Measurements from ENCODE around the gene PCBP3. TPM values are rescaled to one million over a fixed set of nuclear protein-coding genes. Genes with fewer than 3 reads are reported as not detected.

PCBP3 gene
- total RNA-seq, 1 donor from 2014 or later, result 3.8 TPM

DNA sequence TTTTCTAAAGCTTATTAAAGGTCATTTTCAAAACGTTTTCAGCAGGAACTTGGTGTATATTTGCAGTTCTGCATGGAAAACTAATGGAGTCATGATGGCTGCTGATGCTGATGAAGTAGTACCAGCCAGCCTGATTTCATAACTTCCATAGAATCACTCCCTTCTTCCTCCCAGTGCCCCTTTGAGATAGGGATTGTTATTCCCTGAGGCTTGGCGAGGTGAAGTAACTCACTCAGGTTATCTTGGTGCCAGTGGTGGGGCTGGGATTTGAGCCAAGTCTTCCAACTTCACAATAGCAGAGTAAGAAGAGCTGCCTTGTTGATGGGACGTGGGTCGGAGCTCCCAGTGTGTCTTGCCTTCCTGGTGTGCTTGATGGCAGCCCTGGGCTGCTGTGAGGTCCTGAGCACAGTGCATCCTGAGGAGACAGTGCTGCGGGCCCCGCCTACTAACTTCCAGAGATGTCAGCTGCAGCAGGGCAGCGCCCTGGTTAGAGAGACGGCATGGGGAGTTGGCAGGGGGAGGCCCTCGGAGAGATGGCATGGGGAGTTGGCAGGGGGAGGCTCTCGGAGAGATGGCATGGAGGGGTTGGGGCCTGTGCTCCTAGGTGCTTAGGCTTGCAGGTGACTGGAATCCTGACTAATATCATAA lies 92.6 kb downstream of the PCBP3 start:
- Histone ChIP-seq H3K4me1 (no peaks in the 10 kb centered on the region), H3K27me3 (no peaks in the 10 kb centered on the region), H3K4me3 (no peak overlapping the region), H3K27ac (no peak overlapping the region), H3K9me3 (no peaks in the 10 kb centered on the region), H3K36me3 (no peaks in the 10 kb centered on the region)
- ATAC-seq (no peak), DNase-seq (no peak)
- intact Hi-C loops (cut with DNase I), result no loop called here
- TF ChIP-seq, protein P1, sequence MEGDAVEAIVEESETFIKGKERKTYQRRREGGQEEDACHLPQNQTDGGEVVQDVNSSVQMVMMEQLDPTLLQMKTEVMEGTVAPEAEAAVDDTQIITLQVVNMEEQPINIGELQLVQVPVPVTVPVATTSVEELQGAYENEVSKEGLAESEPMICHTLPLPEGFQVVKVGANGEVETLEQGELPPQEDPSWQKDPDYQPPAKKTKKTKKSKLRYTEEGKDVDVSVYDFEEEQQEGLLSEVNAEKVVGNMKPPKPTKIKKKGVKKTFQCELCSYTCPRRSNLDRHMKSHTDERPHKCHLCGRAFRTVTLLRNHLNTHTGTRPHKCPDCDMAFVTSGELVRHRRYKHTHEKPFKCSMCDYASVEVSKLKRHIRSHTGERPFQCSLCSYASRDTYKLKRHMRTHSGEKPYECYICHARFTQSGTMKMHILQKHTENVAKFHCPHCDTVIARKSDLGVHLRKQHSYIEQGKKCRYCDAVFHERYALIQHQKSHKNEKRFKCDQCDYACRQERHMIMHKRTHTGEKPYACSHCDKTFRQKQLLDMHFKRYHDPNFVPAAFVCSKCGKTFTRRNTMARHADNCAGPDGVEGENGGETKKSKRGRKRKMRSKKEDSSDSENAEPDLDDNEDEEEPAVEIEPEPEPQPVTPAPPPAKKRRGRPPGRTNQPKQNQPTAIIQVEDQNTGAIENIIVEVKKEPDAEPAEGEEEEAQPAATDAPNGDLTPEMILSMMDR (IDR thresholded peaks at IDR 0.05), result no peak

DNA sequence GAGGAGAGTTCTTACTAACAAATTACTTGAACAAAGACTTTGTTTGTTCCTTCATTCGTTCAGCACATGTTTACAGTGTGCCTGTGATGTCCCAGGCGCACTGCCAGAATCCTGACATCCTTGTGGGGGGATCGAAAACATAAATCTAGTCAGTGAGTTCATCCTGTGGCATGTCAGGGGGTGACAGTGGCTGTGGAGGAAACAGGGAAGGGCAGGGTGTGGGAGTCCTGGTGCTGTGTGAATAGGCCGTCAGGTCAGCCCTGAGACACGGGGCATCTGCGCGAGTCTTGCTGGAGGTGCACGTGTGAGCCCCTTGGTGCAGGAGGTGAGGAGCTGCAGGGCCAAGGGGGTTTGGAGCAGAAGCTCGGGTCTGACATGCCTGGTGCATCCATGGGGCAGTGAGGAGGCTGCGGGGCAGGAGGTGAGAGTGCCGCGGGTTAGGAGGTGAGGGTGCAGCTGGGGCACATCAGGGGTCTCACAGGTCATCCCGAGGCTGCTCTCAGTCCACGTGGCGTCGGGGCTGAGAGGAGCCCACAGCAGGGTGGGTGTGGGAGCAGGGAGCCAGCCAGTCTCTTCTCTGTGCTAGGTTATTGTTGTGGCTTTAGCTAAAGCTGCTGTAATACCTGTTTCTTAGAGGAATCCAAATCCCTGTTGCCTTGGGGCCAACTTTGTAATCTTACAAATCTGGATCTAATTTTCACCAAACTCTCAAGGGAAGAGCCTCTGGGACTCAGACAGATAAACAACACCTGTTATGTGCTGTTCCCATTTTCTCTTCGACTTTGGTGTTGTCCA lies 93.4 kb downstream of the PCBP3 start:
- no peaks in the 10 kb centered on the region for H3K4me1 ChIP-seq
- no peak overlapping the region for H3K27ac ChIP-seq
- no peak for ATAC-seq
- no peaks in the 10 kb centered on the region for H3K27me3 ChIP-seq
- no peaks in the 10 kb centered on the region for H3K36me3 ChIP-seq
- intact Hi-C loops (cut with DNase I), result no loop called here
- DNase-seq, result no peak
- H3K4me3 ChIP-seq, result no peak overlapping the region
- TF ChIP-seq, protein P1 (IDR thresholded peaks at IDR 0.05), result no peak
- no peaks in the 10 kb centered on the region for H3K9me3 ChIP-seq

DNA sequence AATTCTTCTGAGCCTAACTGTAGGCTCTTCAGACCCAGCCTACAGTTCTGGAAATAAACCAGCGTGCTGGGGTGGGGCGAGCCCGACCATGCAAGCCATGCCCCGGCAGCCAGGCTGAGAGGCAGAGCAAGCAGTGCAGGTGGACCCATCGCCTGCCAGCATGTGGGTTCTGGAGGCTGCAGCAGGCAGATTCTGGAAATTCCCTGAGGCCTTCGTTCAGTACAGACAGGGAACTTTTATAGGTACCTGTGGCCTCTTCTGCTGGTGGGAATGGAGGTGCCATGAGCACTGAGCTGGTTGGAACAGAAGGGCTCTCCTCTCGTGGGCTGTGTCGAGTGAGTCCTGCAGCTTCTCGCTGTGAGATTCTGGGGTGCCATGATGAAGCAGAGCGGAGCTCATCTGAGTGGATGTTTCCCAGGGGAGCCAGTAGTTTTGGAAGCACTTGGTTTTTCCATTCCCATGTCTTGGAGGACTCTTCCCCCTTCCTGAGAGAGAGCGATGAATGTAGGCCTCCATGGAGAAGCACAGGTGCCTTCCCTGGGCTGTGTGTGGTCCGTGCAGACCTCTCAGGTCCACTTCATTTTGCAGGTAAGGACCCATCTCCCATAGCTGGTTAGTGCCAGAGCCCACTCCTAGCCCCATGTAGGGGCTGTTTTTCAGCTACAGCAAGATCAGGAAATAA lies 94.1 kb downstream of the PCBP3 start:
- DNase-seq, result no peak
- H3K9me3 ChIP-seq, result no peaks in the 10 kb centered on the region
- H3K4me1 ChIP-seq, result no peaks in the 10 kb centered on the region
- TF ChIP-seq, protein P1 (IDR thresholded peaks at IDR 0.05), result no peak
- H3K36me3 ChIP-seq, result no peaks in the 10 kb centered on the region
- H3K27me3 ChIP-seq, result no peaks in the 10 kb centered on the region
- ATAC-seq, result no peak
- H3K4me3 ChIP-seq, result no peak overlapping the region
- no peak overlapping the region for H3K27ac ChIP-seq
- intact Hi-C loops (cut with DNase I), result no loop called here

DNA sequence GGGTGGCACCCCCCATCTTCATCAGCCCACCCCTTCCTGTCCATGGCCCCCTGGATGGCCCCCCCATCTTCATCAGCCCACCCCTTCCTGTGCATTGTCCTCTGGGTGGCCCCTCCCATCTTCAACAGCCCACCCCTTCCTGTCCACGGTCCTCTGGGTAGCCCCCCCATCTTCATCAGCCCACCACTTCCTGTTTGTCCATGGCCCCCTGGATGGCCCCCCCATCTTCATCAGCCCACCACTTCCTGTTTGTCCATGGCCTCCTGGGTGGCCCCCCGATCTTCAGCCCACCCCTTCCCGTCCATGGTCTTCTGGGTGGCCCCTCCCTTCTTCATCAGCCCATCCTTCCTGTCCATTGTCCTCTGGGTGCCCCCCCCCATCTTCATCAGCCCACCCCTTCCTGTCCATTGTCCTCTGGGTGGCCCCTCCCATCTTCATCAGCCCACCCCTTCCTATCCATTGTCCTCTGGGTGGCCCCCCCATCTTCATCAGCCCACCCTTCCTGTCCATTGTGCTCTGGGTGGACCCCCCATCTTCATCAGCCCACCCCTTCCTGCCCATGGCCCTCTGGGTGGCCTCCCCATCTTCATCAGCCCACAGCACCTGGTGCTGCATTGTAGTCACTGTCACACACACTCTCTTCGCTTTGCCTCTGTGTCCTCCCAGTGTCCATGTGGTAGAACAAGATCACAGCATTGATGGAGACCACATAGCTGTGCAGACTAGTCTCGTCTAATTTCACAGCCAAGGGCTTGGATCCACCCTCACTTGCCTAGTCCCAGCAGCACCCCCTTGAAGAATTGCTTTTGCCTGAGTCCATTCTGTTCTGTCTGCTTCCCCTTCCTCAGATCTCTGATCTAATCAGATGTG lies 95.9 kb downstream of the PCBP3 start:
- Histone ChIP-seq H3K36me3 (no peaks in the 10 kb centered on the region), H3K27ac (no peak overlapping the region), H3K27me3 (no peaks in the 10 kb centered on the region), H3K4me3 (no peak overlapping the region), H3K9me3 (no peaks in the 10 kb centered on the region), H3K4me1 (no peaks in the 10 kb centered on the region)
- ATAC-seq (no peak), DNase-seq (no peak)
- intact Hi-C loops (cut with DNase I), result no loop called here
- TF ChIP-seq, protein P1 (IDR thresholded peaks at IDR 0.05), result no peak

DNA sequence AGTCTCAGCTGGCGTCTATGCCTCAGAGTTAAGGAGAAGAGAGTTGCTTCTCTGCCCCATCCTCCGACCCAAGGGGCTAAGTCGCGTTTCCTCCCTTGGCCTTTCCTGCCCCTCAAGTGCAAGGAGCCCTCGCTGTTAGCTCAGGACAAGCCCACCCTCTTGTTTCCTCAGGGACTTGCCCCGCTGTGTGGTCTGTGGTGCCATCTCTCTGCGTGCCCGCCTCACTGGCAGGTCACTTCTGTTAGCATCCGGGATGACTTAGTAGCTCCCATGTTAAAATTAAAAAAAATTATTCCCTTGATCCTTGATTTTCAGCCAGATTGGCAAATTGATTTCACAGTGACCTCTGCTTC lies 96.5 kb downstream of the PCBP3 start:
- H3K27me3 ChIP-seq, result no peaks in the 10 kb centered on the region
- ATAC-seq, result no peak

More for the DNA sequence above, 96.5 kb downstream of the PCBP3 start:
- H3K4me3 ChIP-seq, result no peak overlapping the region
- no peaks in the 10 kb centered on the region for H3K36me3 ChIP-seq
- TF ChIP-seq, protein P1 (IDR thresholded peaks at IDR 0.05), result no peak
- H3K4me1 ChIP-seq, result no peaks in the 10 kb centered on the region
- H3K27ac ChIP-seq, result no peak overlapping the region
- intact Hi-C loops (cut with DNase I), result no loop called here
- DNase-seq, result no peak
- no peaks in the 10 kb centered on the region for H3K9me3 ChIP-seq
